Thymus (tissue), 11 donors: ENCODE data around the gene STYXL1. TPM values are rescaled to one million over a fixed set of nuclear protein-coding genes. Genes with fewer than 3 reads are reported as not detected.

ENCODE experiments used
- DNase-seq, 9 donors: peaks; one replicate each; pipeline ENCODE4 v3.0.0-alpha.2; 2013; ENCODE audit warnings: low spot score in 9 of 9, low read depth in 6 of 9, missing footprints in 1 of 9
- H3K27ac ChIP-seq, 2 donors: one replicate each; pipeline ENCODE4 v1.5.1; 2013; ENCODE audit warnings: control low read depth in 1 of 2, low read depth in 1 of 2, low read length in 1 of 2, mild to moderate bottlenecking in 1 of 2, moderate library complexity in 1 of 2
- H3K27me3 ChIP-seq, 2 donors: one replicate each; pipeline ENCODE4 v1.5.1; 2013; ENCODE audit warnings: low read length in 1 of 2; ENCODE audit not compliant: control insufficient read depth in 2 of 2, insufficient read depth in 1 of 2
- H3K36me3 ChIP-seq, 2 donors: one replicate each; pipeline ENCODE4 v1.5.1; 2013; ENCODE audit warnings: low read length in 1 of 2, mild to moderate bottlenecking in 1 of 2, moderate library complexity in 1 of 2; ENCODE audit not compliant: control insufficient read depth in 2 of 2, insufficient read depth in 2 of 2
- H3K4me1 ChIP-seq, 2 donors: one replicate each; pipeline ENCODE4 v1.5.1; 2013; ENCODE audit warnings: low read length in 2 of 2; ENCODE audit not compliant: control insufficient read depth in 2 of 2, insufficient read depth in 2 of 2
- H3K4me3 ChIP-seq, 2 donors: one replicate each; pipeline ENCODE4 v1.5.1; 2013; ENCODE audit warnings: low read length in 2 of 2, control low read depth in 1 of 2, mild to moderate bottlenecking in 1 of 2
- H3K9me3 ChIP-seq, 2 donors: one replicate each; pipeline ENCODE4 v1.5.1; 2013; ENCODE audit warnings: low read length in 1 of 2, mild to moderate bottlenecking in 1 of 2; ENCODE audit not compliant: control insufficient read depth in 2 of 2, insufficient read depth in 1 of 2
- WGBS: extraction: QIAGEN DNeasy Blood & Tissue Kit; methylation state at CpG from one replicate; pipeline ENCODE4 v1.1.7; 2013; 5-methylcytosine and 5-hydroxymethylcytosine counted together
- polyA plus RNA-seq: library from polyadenylated mRNA; stranded (reverse); fragments of 200-250 nt; gene quantifications from one replicate; pipeline ENCODE4 v1.2.3, GENCODE V29; 2013
- total RNA-seq: library from RNA; stranded (reverse); fragments of 120-200 nt; gene quantifications from one replicate; pipeline ENCODE4 v1.2.4, GENCODE V29; 2013
- donor health status: healthy.

Gene STYXL1
- total and polyA plus RNA-seq, 2 donors: 36.9 to 55.9 TPM

GRCh38 chr7:75981453-75982305, 66.1 kb downstream of the STYXL1 start:
- WGBS: 95% methylated on average over 38 of the region's 38 CpGs
- Histone ChIP-seq H3K27me3 (no peaks in the 10 kb centered on the region), H3K4me3 (no peak overlapping the region), H3K4me1 (no peaks in the 10 kb centered on the region), H3K27ac (no peak overlapping the region), H3K9me3 (no peaks in the 10 kb centered on the region), H3K36me3 (peaks cover 67 to 90% of the 10 kb centered on the region in 2 donors)
- no peak for DNase-seq

GRCh38 chr7:75981203-75981452, 66.7 kb downstream of the STYXL1 start:
- Histone ChIP-seq H3K36me3 (peaks cover 62 to 84% of the 10 kb centered on the region in 2 donors), H3K27ac (no peak overlapping the region), H3K4me3 (no peak overlapping the region), H3K27me3 (no peaks in the 10 kb centered on the region), H3K9me3 (no peaks in the 10 kb centered on the region), H3K4me1 (no peaks in the 10 kb centered on the region)
- WGBS: 93% methylated on average over 12 of the region's 12 CpGs
- DNase-seq: no peak

GRCh38 chr7:75980430-75981202, 67.2 kb downstream of the STYXL1 start:
- no peak for DNase-seq
- no peak overlapping the region for H3K4me3 ChIP-seq
- H3K27me3 ChIP-seq: no peaks in the 10 kb centered on the region
- no peaks in the 10 kb centered on the region for H3K4me1 ChIP-seq
- H3K36me3 ChIP-seq: peaks cover 62 to 79% of the 10 kb centered on the region in 2 donors
- H3K27ac ChIP-seq: no peak overlapping the region
- H3K9me3 ChIP-seq: no peaks in the 10 kb centered on the region
- 96% methylated on average over 29 of the region's 29 CpGs for WGBS

- no peak for DNase-seq
- H3K27ac ChIP-seq: no peak overlapping the region
- no peaks in the 10 kb centered on the region for H3K4me1 ChIP-seq
- no peaks in the 10 kb centered on the region for H3K9me3 ChIP-seq
- no peaks in the 10 kb centered on the region for H3K27me3 ChIP-seq
- peaks cover 55 to 72% of the 10 kb centered on the region in 2 donors for H3K36me3 ChIP-seq
- 96% methylated on average over 22 of the region's 22 CpGs for WGBS
- no peak overlapping the region for H3K4me3 ChIP-seq
Observed at GRCh38 chr7:75979759-75980429, 67.9 kb downstream of the STYXL1 start.

DNA sequence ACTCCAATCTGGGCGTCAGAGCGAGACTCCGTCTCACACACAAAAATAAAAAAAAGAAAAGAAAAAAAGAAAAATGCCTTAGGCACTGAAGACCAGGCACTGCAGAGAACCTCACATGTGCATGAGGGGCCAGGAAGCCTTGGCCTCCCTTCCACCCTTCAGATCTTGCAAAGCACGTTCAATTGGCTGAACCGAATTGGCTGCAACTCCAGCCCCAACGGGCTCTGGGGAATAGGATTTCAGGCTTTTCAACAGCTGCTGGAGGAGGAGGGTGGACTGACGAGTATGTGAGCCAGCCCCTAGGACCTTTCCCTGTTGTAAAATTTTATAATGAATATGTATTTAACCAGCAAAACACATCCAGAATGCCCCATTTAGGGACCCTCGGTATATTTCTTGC, 70.1 kb downstream of the STYXL1 start:
- DNase-seq: no peak
- Histone ChIP-seq H3K27me3 (no peaks in the 10 kb centered on the region), H3K27ac (no peak overlapping the region), H3K9me3 (no peaks in the 10 kb centered on the region), H3K4me3 (no peak overlapping the region), H3K36me3 (peaks cover 49 to 62% of the 10 kb centered on the region in 2 donors), H3K4me1 (no peaks in the 10 kb centered on the region)
- WGBS: 93% methylated on average over 8 of the region's 8 CpGs

GRCh38 chr7:75971961-75972763, 75.6 kb downstream of the STYXL1 start:
- Histone ChIP-seq H3K36me3 (peaks cover 30 to 35% of the 10 kb centered on the region in 2 donors), H3K27ac (no peak overlapping the region), H3K4me1 (no peaks in the 10 kb centered on the region), H3K27me3 (no peaks in the 10 kb centered on the region), H3K9me3 (no peaks in the 10 kb centered on the region), H3K4me3 (no peak overlapping the region)
- DNase-seq: no peak
- 93% methylated on average over 19 of the region's 19 CpGs for WGBS

- Histone ChIP-seq H3K9me3 (no peaks in the 10 kb centered on the region), H3K4me1 (no peaks in the 10 kb centered on the region), H3K4me3 (no peak overlapping the region), H3K27ac (no peak overlapping the region), H3K27me3 (no peaks in the 10 kb centered on the region), H3K36me3 (peaks cover 31 to 36% of the 10 kb centered on the region in 2 donors)
- DNase-seq: no peak
- 96% methylated on average over 14 of the region's 14 CpGs for whole genome bisulfite sequencing
Observed at GRCh38 chr7:75971309-75971960, 76.4 kb downstream of the STYXL1 start.

DNA sequence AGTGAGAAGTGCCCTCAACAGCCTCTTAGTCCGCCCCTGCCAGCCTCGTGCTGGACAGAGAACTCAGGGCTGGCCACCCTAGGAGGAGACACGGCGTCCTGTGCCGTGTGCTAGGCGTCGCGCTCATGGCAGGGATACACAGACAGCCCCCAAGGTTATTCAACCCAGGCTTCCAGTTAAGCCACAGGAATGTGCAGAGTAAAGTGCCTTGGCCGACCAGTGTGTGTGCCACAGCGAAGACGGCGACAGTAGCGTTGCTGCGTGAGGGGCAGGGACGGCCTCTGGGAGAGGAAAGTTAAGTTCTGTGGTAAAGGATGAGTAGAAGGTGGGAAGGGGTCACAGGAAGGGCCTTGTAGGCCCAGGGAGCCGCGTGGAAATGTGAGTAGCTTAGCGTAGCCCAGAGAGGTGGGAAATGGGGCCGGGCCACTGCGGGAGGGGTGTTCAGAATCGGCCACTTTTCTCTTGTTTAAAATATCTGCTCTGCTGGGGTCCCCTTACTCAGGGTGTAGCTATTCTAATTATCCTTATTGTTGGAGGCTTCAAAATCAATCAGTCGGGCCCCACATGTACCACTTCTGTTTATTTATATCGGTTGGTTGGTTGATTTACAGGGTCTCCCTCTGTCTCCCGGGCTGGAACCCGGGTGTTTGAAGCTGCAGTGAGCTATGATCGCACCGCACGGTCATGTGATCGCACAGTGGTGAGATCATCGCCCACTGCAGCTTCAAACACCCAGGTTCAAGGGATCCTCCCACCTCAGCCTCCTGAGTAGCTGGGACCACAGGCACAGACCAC, 77.9 kb downstream of the STYXL1 start:
- DNase-seq: no peak
- Histone ChIP-seq H3K27me3 (no peaks in the 10 kb centered on the region), H3K4me3 (no peak overlapping the region), H3K36me3 (peaks cover 41 to 42% of the 10 kb centered on the region in 2 donors), H3K27ac (no peak overlapping the region), H3K9me3 (no peaks in the 10 kb centered on the region), H3K4me1 (peaks cover 0 to 5% of the 10 kb centered on the region in 2 donors)
- 98% methylated on average over 30 of the region's 30 CpGs for WGBS
